Activated CD8-positive, alpha-beta memory T cell treated with anti-CD3 and anti-CD28 coated beads for 1 hour (primary cell): ENCODE results near the gene PEAK1.

Experiments used
- DNase-seq, 2 donors: peaks; one replicate each; pipeline ENCODE4 v3.0.0-alpha.2; 2020; ENCODE audit warnings: low read depth in 1 of 2; ENCODE audit errors: extremely low read depth in 1 of 2

Gene PEAK1

DNA sequence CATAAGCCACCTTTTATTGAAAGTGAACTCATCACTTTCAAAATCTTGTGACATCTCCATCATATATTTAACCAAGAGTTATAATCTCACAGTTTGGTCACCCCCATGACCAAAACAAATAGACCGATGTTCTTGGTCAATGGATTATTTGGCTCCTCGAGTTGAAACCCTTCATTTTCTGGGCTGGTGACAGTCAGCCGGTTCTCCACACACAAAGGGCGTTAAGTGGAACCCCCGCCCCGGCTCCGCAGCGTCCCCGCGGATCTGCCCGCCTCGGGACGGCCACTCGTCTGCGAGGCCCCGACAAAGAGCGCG lies 349.8 kb downstream of the PEAK1 start:
- no peak for DNase-seq

DNA sequence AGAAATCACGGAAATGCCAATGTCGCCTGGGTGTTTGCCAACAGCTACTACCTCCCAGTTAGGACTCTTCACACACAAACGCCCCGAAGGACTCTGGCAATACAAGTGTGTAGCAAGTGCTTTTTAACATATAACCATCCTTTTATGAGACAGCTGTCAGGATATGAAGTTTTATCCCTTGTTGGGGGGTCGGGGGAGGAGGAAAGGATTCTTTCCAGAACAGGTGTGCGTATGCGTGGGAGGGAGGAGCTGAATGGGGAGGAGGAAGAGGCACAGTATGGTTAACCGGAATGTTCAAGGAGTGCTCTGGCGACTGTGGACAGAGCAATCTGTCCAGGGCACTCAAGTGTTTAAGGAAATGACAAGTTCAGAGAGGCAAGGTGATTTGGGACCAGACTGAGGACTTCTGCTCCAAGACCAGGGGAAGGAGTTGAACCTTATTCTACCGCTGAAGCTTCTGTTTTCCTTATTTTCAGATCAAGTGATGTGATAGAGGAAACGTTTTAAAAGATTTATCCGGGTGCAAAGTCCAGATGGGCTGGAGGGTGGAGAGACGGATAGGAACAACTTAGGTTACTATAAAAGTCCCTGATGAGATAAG lies 350.3 kb downstream of the PEAK1 start:
- DNase-seq = no peak

DNA sequence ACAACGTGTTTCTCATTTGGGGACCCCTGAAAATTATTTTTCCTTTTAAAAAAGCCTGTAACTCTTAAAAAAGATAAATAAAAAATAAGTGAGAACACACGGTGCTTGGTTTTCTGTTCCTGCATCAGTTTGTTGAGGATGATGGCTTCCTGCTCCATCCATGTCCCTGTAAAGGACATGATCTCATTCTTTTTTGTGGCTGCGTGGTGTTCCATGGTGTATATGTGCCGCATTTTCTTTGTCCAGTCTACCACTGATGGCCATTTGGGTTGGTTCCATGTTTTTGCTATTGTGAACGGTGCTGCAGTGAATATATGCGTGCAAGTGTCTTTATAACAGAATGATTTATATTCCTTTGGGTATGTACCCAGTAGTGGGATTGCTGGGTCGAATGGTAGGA lies 351.3 kb downstream of the PEAK1 start:
- DNase-seq = no peak

DNA sequence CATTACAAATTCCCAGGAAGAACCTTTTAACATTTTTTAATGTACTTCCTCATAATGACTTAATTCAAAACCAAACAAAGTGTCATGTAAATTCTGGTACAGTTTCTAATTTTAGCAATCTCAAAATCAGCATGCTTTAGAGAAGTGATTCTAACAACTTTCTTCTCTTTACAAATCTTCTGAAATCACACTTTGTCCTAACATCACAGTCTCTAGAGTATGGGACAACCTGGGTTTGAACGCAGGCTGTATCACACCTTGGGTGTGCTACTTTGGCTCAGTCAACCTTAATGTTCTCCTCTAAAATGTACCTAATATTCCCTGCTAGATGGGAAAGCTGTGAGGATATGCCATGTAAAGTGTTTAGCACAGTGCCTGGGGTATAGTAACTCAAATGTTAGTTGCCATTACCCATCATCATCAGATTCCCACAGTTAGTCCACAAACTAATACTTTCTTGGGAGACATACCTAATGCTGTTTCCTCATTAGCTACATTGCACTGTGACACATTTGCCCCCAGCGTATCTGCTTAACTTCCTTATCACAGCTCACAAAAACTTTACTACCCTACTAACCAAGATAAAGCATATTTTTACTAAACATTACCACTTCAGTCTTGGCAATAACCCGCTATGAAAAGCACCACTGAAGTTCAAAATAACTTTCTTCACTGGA lies 352.1 kb downstream of the PEAK1 start:
- no peak for DNase-seq

DNA sequence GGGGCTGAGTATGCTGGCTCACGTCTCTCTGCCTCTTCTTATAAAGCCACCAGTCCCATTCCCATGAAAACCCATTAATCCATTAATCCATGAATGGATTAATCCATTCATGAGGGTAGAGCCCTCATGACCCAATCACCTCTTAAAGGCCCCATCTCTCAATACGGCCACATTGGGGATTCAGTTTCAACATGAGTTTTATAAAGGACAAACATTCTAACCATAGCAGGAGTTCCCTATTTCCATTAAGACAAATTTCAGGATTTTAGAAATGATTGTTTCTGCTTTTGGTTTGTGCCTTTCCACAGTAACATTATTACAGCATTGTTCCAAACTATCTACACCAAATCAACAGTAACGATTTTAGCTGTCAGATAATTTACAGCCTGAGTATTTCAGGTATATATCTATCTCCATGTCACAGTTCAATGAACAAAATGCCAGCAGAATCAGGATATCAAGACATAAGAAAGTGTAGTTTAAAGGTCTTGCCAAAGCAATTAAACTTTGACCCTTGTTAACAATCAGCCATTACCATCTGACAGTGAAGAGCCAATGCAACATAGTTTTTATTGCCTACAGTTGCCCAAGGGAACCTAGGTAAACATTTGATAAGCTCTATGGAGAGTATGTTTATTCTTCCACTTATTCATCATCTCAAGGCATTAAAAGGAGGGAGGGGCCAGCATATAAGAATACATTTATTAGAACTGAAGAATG lies 352.8 kb downstream of the PEAK1 start:
- no peak for DNase-seq

DNA sequence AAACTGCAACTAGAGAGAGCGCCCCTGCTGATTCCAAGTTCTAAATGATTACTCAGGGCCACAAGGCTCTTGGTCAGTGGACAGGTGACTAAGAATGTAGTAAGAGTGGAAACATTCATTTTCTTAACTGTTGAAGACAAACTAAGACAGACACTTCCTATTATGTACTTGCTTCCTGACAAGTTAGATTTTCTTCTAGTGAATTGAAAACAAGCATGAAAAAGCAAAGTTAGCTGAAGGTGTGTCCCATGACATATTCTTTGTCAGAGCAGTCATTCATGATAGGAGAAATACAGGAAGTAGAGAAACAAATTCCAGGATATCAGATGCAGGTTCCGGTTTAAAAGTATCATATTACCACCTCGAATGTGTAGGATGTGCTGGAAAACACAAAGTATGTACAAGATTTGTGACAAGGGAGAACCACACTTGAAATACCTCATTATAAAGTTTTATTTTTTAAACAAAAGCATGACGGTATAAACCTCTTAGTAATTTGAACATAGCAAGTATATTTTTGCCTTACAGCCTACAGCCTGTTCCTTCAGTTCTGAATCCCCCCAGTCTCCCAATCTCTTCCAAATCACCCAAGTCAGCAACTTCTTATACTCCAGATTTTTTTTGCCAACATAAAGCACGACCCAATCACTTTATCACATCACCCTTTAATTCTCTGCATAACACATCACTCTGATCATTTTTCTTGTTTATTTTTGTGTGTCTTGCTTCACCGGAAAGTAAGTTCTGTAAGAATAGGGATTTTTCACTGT lies 355.2 kb downstream of the PEAK1 start:
- no peak for DNase-seq

DNA sequence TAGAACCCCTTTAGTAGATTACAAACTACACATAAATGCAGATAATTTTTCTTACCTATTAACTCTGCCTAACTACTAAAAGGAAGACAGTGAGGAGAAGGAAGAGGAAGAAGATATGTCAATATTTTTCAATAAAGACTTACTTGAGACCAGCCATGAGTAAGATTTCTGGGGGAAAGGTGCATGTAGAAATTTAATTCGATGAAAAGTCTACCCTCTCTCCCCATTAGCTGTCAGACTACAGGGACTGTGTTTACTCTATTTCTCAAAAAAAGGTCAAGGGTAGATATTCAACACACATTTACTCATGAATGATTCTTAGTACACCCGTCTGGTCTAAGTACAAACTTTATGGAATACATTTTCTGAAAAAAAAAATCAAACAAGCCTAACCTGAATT lies 355.8 kb downstream of the PEAK1 start:
- no peak for DNase-seq

DNA sequence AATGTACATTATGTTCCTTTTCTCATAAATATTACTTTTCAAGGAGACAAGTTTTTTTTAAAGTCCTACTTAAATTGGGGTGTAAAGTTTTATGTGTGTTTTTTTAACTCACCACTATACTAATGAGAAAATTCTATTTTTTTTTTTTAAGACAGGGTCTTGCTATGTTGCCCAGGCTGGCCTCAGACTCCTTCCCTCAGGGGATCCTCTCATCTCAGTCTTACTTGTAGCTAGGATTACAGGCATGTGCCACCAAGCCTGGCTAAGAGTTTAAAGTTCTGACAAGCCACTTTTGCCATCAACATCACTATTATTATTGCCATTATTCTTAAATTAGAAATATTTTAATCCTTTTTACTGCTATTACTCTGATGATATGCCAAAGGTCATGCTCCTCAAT lies 356.7 kb downstream of the PEAK1 start:
- no peak for DNase-seq

DNA sequence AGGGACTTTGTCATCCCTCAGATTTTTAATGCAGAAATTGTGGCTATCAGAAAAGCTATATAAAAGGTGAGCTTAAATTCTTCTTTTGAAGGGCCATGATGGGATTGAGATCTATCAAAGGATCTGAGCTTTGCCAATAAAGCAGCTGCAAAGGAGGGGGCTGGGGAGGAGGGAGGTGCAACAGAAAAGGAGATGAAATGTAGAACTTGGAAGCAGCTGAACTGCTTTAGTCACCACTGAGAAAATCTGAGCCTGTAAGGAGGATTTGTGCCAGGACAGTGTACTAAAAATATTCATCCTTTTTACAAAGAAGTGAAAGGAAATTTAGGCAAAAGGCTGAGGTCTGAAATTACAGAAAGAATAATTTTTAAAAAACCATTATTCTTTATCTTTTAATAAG lies 359.4 kb downstream of the PEAK1 start:
- DNase-seq = no peak

DNA sequence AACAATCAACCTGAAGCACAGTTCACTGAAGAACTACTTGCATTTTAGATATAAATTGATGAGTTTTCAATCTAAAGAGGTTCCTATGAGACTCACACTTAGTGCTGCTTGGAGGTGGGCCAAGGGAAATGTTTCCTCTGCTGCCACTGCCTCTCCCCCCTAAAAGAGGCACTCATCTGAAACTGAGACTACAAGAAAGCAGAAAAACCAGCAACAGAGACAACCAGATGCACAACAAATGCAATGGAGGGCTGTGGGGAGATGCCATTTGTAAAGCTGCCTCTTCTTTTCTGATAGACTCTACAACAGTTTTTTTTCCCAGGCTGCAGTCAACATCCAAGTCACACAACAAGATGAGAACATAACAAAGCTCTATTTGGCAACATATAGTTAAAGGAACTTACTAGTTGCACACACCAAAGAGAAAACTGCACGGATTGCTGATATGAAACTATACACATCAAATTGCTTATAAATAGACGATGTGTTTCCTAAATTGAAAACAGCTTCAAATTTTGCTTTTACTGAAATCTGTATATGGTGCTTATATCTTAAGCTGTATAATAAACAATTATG lies 360.0 kb downstream of the PEAK1 start:
- no peak for DNase-seq

DNA sequence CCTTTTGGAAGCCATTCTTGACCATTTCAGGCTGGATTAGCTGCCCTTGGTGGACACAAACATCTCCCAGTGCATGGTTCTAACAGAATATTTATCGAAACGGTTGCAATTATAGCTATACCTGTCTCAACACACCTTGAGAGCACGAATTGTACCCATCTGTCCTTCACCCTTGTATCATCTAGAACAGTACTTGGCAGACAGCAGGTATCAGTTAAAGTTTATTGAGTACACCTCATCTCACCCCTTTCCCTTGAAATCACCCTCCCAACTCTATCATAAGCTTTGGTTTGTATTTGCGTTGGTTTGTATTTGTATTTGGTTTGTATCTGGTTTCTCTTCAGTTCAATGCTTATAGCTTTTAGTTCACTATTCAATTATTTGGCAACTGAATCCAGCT lies 361.4 kb downstream of the PEAK1 start:
- DNase-seq = no peak

DNA sequence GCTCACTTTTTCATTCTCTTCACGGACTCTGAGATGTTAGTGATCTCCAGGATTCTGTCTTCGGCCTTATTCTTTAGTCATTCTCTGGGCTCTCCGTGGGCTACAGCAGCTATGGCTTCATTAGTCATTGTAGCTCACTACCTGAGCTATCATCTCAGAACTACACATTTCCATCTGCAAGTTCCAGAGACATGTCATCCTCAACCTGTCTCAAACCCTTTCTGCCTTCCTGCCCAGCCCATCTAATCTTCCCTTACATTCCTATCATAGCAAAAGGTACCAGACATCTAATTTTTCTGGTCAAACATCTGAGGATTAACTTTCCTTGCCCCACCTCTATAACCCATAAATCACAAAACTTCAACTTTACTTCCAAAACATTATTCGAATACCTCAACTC lies 362.2 kb downstream of the PEAK1 start:
- no peak for DNase-seq

DNA sequence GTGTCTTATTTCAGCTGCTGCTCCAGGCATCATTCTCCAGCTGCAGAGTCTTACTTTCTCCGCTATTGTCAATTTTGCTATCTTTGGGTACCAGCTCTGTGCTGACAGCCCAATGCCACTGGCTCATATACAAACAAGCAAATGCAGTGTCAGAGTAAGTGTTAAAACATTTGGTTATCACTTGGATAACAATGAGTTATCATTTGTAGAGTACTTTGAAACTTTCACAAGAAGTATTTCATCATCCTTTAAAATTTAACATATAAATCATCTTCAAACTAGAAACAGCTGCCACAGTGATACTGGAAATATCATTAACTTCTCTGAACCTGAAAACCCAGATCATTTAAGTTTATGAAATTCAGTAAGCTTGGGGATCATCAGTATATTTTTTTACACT lies 362.8 kb downstream of the PEAK1 start:
- DNase-seq = no peak

DNA sequence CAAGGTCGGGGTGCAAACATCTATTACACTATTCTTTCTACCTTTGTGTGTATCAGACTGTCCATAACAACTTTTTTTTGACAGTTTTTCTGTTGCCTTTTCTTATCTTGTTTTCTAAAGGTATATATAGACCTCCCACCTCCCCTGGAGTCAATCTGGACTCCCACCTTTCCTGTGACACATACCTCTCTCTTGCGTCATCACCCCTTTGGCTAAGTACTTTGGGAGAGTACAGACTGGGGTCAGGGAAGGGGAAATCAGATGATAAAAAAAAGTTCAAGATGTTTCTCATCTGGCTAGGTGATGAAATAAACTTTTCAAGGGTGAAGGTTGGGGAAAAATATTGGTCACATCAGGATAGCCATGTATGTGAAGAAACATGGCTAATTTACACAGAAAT lies 366.2 kb downstream of the PEAK1 start:
- no peak for DNase-seq

DNA sequence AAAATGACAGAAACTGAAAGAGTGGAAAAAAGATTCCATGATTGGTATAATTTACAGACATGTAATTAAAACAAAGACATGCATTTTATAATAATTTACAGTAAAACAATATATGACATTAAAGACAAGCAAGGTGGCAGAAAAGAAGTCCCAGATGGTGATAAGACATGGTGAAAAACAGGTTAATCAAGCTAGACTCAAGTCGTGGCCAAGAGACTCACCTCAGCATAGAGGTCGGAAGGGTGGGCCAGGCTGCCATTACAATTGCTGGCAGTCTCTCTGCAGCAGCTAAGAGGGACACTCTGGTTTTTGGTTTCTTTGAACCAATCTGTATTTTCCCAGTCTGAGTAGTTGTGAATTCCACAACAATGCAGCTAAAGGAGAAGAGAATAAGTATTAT lies 367.3 kb downstream of the PEAK1 start:
- no peak for DNase-seq
